Caco-2 (cell line): ENCODE data around the gene RUFY1. TPM values are rescaled to one million over a fixed set of nuclear protein-coding genes. Genes with fewer than 3 reads are reported as not detected.
A peak's percentile ranks its signal among the peaks of the same experiment; 100 is the strongest.

Experiments used
- BruUV-seq: library from RNA; stranded (reverse); fragments of 400-500 nt; replicated peaks from 2 replicates; lab custom pipeline; 2021; lab: Mats Ljungman, UMichigan
- CTCF ChIA-PET: fragments of 300-600 bp; sonication (Branson Sonifier 250); formaldehyde crosslinking; loops from one replicate; lab custom pipeline; 2022; ENCODE audit warnings: antibody characterized with exemption; lab: Charles Lee
- POLR2A ChIA-PET: fragments of 300-600 bp; sonication (Branson Sonifier 250); formaldehyde crosslinking; loops from one replicate; lab custom pipeline; 2022; ENCODE audit warnings: antibody characterized with exemption; lab: Charles Lee
- DNase-seq, 2 experiments: peaks; one replicate each; pipeline versions ENCODE4 v3.0.0 to v3.0.0-alpha.2; 2020 to 2022
- H3K27me3 ChIP-seq: replicated peaks from 2 replicates; pipeline ENCODE4 v1.6.0; 2011; ENCODE audit warnings: low read length; ENCODE audit not compliant: control insufficient read depth, insufficient read depth
- H3K36me3 ChIP-seq: 2 replicates; pipeline ENCODE4 v1.5.1; 2011; ENCODE audit warnings: low read length; ENCODE audit not compliant: control insufficient read depth, insufficient read depth
- H3K4me1 ChIP-seq: fragments of 250-450 bp; sonication (Bioruptor Pico); 2 replicates; pipeline ENCODE4 v1.5.1; 2020; ENCODE audit warnings: mild to moderate bottlenecking
- H3K4me3 ChIP-seq: 2 replicates; pipeline ENCODE4 v1.5.1; 2011; ENCODE audit warnings: low read depth, mild to moderate bottlenecking, control low read depth, low read length
- H3K9me3 ChIP-seq: fragments of 250-450 bp; sonication (Bioruptor Pico); 2 replicates; pipeline ENCODE4 v1.5.1; 2020; ENCODE audit warnings: mild to moderate bottlenecking, moderate library complexity
- H3K27ac Mint-ChIP-seq: one replicate; pipeline ENCODE4 v1.8.0; 2022; ENCODE audit warnings: mixed read lengths; ENCODE audit not compliant: unreplicated experiment
- H3K27me3 Mint-ChIP-seq: one replicate; pipeline ENCODE4 v1.8.0; 2022; ENCODE audit warnings: mixed read lengths; ENCODE audit not compliant: insufficient read depth, unreplicated experiment
- H3K36me3 Mint-ChIP-seq: one replicate; pipeline ENCODE4 v1.8.0; 2022; ENCODE audit warnings: mild to moderate bottlenecking, mixed read lengths; ENCODE audit not compliant: insufficient read depth, unreplicated experiment
- H3K4me1 Mint-ChIP-seq: one replicate; pipeline ENCODE4 v1.8.0; 2022; ENCODE audit warnings: low read depth, mixed read lengths; ENCODE audit not compliant: unreplicated experiment
- H3K4me3 Mint-ChIP-seq: one replicate; pipeline ENCODE4 v1.8.0; 2022; ENCODE audit warnings: mild to moderate bottlenecking, moderate library complexity, mixed read lengths; ENCODE audit not compliant: unreplicated experiment
- H3K9me3 Mint-ChIP-seq: one replicate; pipeline ENCODE4 v1.8.0; 2022; ENCODE audit warnings: mixed read lengths; ENCODE audit not compliant: unreplicated experiment
- CTCF ChIP-seq, 2 experiments: fragments of 200-600 bp in 1 of 2; IDR thresholded peaks; 1 replicate in 1 of 2; 2 replicates in 1 of 2; pipeline versions ENCODE4 v1.5.1 to v1.8.0; 2011 to 2022; ENCODE audit warnings: antibody characterized with exemption in 1 of 2, control low read depth in 1 of 2, inconsistent platforms in 1 of 2, low read depth in 1 of 2, low read length in 1 of 2, mild to moderate bottlenecking in 1 of 2, moderate library complexity in 1 of 2; ENCODE audit not compliant: insufficient read depth in 1 of 2, severe bottlenecking in 1 of 2, unreplicated experiment in 1 of 2
- intact Hi-C: fragments of 100-400 bp; cut with micrococcal nuclease; formaldehyde crosslinking; loops from one replicate; pipeline ENCODE4 v1.10.0; 2022; ENCODE audit not compliant: unreplicated experiment
- total RNA-seq: library from RNA; stranded (reverse); gene quantifications from 2 replicates; pipeline ENCODE4 v1.2.3, GENCODE V29; 2022

The RUFY1 gene
- total RNA-seq, 1 experiment from 2014 or later, result 36.3 TPM

- Histone ChIP-seq H3K4me3 (no peak overlapping the region), H3K27me3 (no peaks in the 10 kb centered on the region), H3K36me3 (peaks cover 6% of the 10 kb centered on the region), H3K9me3 (no peaks in the 10 kb centered on the region), H3K4me1 (peaks cover 10% of the 10 kb centered on the region)
- CTCF ChIA-PET, result no interaction called here
- peaks cover 16% of the 10 kb centered on the region for H3K4me1 Mint-ChIP-seq
- no peak for DNase-seq
- BruUV-seq, result no TSS peak
- TF ChIP-seq CTCF (IDR thresholded peaks at IDR 0.05; ENCODE audit: insufficient read depth in 1 of 2, low read depth in 1 of 2, low read length in 1 of 2, severe bottlenecking in 1 of 2, unreplicated experiment in 1 of 2), result no peak
- H3K9me3 Mint-ChIP-seq, result no peaks in the 10 kb centered on the region
- H3K27ac Mint-ChIP-seq, result peak overlapping the region; percentile 32
- intact Hi-C loops, result no loop called here
- POLR2A ChIA-PET, result interaction anchor here (0.6 kb wide), 1 partner anchor 18 kb away, joined by 3 read pairs; no protein-coding TSS in a partner anchor
- no peaks in the 10 kb centered on the region for H3K27me3 Mint-ChIP-seq
- peaks cover 100% of the 10 kb centered on the region for H3K36me3 Mint-ChIP-seq
- H3K4me3 Mint-ChIP-seq, result peak overlapping the region; percentile 9
Measured at GRCh38 chr5:179606071-179606909, 55.9 kb downstream of the RUFY1 start.

- H3K4me3 ChIP-seq, result no peak overlapping the region
- no peak for DNase-seq
- Mint-ChIP-seq H3K4me3 (peak overlapping the region; percentile 11), H3K27me3 (no peaks in the 10 kb centered on the region), H3K4me1 (peaks cover 21% of the 10 kb centered on the region), H3K27ac (peak overlapping the region; percentile 66), H3K36me3 (peaks cover 100% of the 10 kb centered on the region), H3K9me3 (no peaks in the 10 kb centered on the region)
- intact Hi-C loops, result no loop called here
- BruUV-seq, result no TSS peak
- ChIA-PET CTCF (no interaction called here), POLR2A (interaction anchor here (0.6 kb wide), 1 partner anchor 17 kb away, joined by 3 read pairs; no protein-coding TSS in a partner anchor)
- H3K4me1 ChIP-seq, result peaks cover 10% of the 10 kb centered on the region
- H3K9me3 ChIP-seq, result no peaks in the 10 kb centered on the region
- peaks cover 6% of the 10 kb centered on the region for H3K36me3 ChIP-seq
- TF ChIP-seq CTCF (IDR thresholded peaks at IDR 0.05; ENCODE audit: insufficient read depth in 1 of 2, low read depth in 1 of 2, low read length in 1 of 2, severe bottlenecking in 1 of 2, unreplicated experiment in 1 of 2), result no peak
- no peaks in the 10 kb centered on the region for H3K27me3 ChIP-seq
Measured at GRCh38 chr5:179606910-179607159, 56.5 kb downstream of the RUFY1 start.

GRCh38 chr5:179607160-179607931 lies 57.0 kb downstream of the RUFY1 start:
- peaks cover 23% of the 10 kb centered on the region for H3K4me1 Mint-ChIP-seq
- no TSS peak for BruUV-seq
- Histone ChIP-seq H3K27me3 (no peaks in the 10 kb centered on the region), H3K36me3 (peaks cover 6% of the 10 kb centered on the region), H3K4me1 (peaks cover 10% of the 10 kb centered on the region), H3K4me3 (no peak overlapping the region), H3K9me3 (no peaks in the 10 kb centered on the region)
- H3K9me3 Mint-ChIP-seq, result no peaks in the 10 kb centered on the region
- peak overlapping the region; percentile 11 for H3K4me3 Mint-ChIP-seq
- TF ChIP-seq CTCF (IDR thresholded peaks at IDR 0.05; ENCODE audit: insufficient read depth in 1 of 2, low read depth in 1 of 2, low read length in 1 of 2, severe bottlenecking in 1 of 2, unreplicated experiment in 1 of 2), result no peak
- intact Hi-C loops, result no loop called here
- ChIA-PET POLR2A (interaction anchor here (1.3 to 2.2 kb wide), 2 partner anchors 16 to 48 kb away, joined by 6 to 20 read pairs; partner anchors contain the start of gene HNRNPH1), CTCF (interaction anchor here (0.6 to 0.8 kb wide), 2 partner anchors 51 to 721 kb away, joined by 3 to 4 read pairs; no protein-coding TSS in a partner anchor)
- peak overlapping the region; percentile 66 for H3K27ac Mint-ChIP-seq
- H3K36me3 Mint-ChIP-seq, result peaks cover 100% of the 10 kb centered on the region
- no peak for DNase-seq
- no peaks in the 10 kb centered on the region for H3K27me3 Mint-ChIP-seq
